Activated gamma-delta T cell treated with Interleukin-2 at 50 U/mL for 16 hours (primary cell): ENCODE results near the gene FAM43A.

Experiments
- DNase-seq: peaks from one replicate; pipeline ENCODE4 v3.0.0-alpha.2; 2020

FAM43A gene

GRCh38 chr3:194685718-194686413 is at the start of gene FAM43A:
Gene FAM43A, plus strand, starts transcription at chr3:194685883. Its CDS starts 944 bp downstream, at chr3:194686827.
- DNase-seq: peak; percentile 75

GRCh38 chr3:194637066-194637465 is 48.6 kb upstream of the FAM43A start:
- DNase-seq: no peak

- no peak for DNase-seq
Measured at GRCh38 chr3:194637541-194638400, 47.9 kb upstream of the FAM43A start.

GRCh38 chr3:194638991-194639605 is 46.6 kb upstream of the FAM43A start:
- no peak for DNase-seq

GRCh38 chr3:194640829-194641228 is 44.9 kb upstream of the FAM43A start:
- DNase-seq: peak; percentile 36

- DNase-seq: no peak
Measured at GRCh38 chr3:194642769-194643168, 42.9 kb upstream of the FAM43A start.

- DNase-seq: no peak
Measured at GRCh38 chr3:194647747-194648146, 37.9 kb upstream of the FAM43A start.

GRCh38 chr3:194654443-194654842 is 31.2 kb upstream of the FAM43A start:
- DNase-seq: no peak

- no peak for DNase-seq
Measured at GRCh38 chr3:194657439-194657838, 28.2 kb upstream of the FAM43A start.

- DNase-seq: no peak
Measured at GRCh38 chr3:194658477-194659242, 27.0 kb upstream of the FAM43A start.

GRCh38 chr3:194659778-194660177 is 25.9 kb upstream of the FAM43A start:
- DNase-seq: no peak

- no peak for DNase-seq
Measured at GRCh38 chr3:194661374-194661773, 24.3 kb upstream of the FAM43A start.

GRCh38 chr3:194661946-194662345 is 23.7 kb upstream of the FAM43A start:
- DNase-seq: no peak

GRCh38 chr3:194664857-194665256 is 20.8 kb upstream of the FAM43A start:
- no peak for DNase-seq

GRCh38 chr3:194667363-194667762 is 18.3 kb upstream of the FAM43A start:
- no peak for DNase-seq

GRCh38 chr3:194671511-194671899 is 14.2 kb upstream of the FAM43A start:
- no peak for DNase-seq

- DNase-seq: peak; percentile 88
Measured at GRCh38 chr3:194671900-194672808, 13.5 kb upstream of the FAM43A start, which contains the start of gene LSG1. Gene LSG1, minus strand, starts transcription at chr3:194672191. Its CDS starts 29 bp downstream, at chr3:194672162.

- DNase-seq: no peak
Measured at GRCh38 chr3:194672876-194673275, 12.8 kb upstream of the FAM43A start.

- DNase-seq: no peak
Measured at GRCh38 chr3:194673761-194674160, 11.9 kb upstream of the FAM43A start.

- DNase-seq: no peak
Measured at GRCh38 chr3:194675081-194675640, 10.5 kb upstream of the FAM43A start.

- no peak for DNase-seq
Measured at GRCh38 chr3:194675680-194676079, 10.0 kb upstream of the FAM43A start.
